RCC 7860 (cell line): Measurements from ENCODE around the gene REC114.
A peak's percentile ranks its signal among the peaks of the same experiment; 100 is the strongest.
"Not testable (repeated sequence)": the region's sequence is repeated elsewhere in the genome, so short reads cannot be mapped to it uniquely, and the experiment has no call there.

Source experiments
- DNase-seq: peaks from one replicate; pipeline ENCODE4 v3.0.0-alpha.2; 2015; ENCODE audit warnings: low spot score
- FAIRE-seq: peaks from 2 replicates; lab custom pipeline; 2012; peaks lifted over from hg19 to GRCh38; lab: Jason Lieb, UNC

The REC114 gene

GRCh38 chr15:73522011-73522410, 79.0 kb downstream of the REC114 start:
- no peak for FAIRE-seq
- DNase-seq, result no peak

- DNase-seq (no peak), FAIRE-seq (no peak)
These were observed 82.0 kb downstream of the REC114 start for GRCh38 chr15:73524919-73525318.

GRCh38 chr15:73527598-73527997, 84.6 kb downstream of the REC114 start:
- DNase-seq (no peak), FAIRE-seq (no peak)

DNA sequence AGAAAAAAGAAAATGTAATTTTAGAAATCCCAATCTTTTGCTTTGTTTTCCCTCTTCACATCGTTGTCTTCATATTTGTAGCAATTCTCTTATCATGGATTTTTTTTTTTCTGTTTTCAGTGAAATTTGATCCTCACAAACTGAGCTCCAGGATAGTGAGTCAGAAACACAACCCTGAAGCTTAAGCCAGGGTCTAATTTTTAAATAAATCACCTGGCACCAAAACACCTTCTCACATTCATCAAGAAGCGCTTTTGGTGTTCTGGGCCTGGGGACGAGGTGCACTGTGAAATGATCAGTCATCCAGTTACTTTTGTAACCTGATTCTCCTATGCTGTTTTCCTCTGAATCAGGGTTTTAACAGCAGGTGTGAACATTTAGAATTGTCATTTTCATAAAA, 87.7 kb downstream of the REC114 start:
- DNase-seq (no peak), FAIRE-seq (no peak)

DNA sequence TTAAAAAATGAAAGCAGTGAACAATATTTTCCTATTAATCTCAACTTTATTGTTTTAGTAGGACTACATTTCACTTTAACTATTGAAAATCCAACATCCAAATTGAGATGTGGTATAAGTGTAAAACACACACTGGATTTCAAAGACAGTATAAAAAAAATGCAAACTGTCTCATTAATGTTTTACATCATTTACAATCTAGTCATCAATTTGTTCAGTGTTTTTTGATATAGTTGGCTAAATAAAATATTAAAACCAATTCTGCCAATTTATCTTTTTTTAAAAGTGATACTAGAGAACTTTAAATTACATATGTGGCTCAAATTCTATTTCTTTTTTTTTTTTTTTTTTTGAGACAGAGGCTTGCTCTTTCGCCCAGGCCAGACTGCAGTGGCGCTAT, 95.2 kb downstream of the REC114 start:
- DNase-seq (no peak), FAIRE-seq (no peak)

DNA sequence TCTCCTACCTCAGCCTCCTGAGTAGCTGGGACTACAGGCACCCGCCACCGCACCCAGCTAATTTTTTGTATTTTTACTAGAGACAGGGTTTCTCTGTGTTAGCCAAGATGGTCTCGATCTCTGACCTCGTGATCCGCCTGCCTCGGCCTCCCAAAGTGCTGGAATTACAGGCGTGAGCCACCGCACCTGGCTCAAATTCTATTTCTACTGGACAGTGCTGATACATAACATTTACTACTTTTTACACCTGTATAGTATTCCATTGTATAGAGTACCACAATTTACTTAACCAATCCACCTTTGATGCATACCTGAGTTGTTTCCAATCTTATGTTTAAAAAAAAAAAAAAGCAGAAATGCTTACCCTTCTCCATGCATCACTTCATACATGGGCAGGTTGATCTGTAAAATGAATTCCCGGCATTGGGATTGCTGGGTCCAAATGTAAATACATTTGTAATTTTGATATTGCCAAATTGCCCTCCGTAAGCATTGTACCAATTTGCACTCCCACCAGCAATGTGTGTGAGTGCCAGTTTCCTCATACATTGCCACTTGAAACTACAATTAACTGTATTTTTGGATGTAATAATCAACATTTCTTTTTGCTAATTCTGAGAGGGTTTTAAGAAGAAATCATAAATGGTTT, 95.7 kb downstream of the REC114 start:
- FAIRE-seq, result no peak
- no peak for DNase-seq

- DNase-seq, result no peak
- FAIRE-seq, result no peak
These were observed 96.5 kb downstream of the REC114 start for GRCh38 chr15:73539212-73540128.

GRCh38 chr15:73540161-73540560, 97.2 kb downstream of the REC114 start:
- FAIRE-seq (no peak), DNase-seq (no peak)

DNA sequence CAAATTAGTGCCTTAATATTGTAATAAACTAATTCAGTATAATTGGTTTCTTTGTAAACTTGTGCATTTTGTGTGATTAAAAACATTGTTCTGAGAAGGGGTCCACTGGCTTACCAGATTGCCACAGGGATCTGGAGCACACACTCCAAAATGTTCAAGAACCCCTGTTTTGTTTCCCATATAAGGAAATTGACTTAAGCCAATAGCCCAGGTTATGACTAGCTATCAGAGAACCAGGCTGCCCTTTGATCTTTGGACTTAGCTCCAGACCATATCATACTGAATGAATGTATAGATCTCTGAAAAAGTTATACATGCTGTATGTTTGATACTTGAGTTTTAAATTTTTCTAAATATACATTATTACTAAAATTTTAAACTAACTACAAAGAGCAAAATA, 98.5 kb downstream of the REC114 start:
- FAIRE-seq (no peak), DNase-seq (no peak)

GRCh38 chr15:73548925-73549324, 106.0 kb downstream of the REC114 start:
- FAIRE-seq, result not testable (repeated sequence)

DNA sequence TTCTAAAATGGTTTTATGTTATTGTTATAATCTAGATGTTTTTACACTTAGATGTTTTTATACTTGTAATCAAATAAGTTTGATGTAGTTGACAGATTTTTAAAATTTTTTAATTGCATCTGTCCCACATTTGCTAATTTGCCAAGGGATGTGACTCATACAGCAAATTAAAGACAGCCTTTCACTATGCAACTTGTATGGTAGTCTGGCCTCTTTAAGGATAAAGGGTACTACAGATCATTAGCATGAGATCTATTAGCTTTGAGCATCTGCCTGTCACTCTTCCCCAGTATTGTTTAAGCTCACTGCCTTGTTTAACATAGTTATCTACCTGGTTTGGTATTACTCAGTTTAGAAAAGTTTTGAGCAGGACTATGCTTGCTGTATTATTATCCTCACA, 107.2 kb downstream of the REC114 start:
- FAIRE-seq (no peak), DNase-seq (no peak)

More at GRCh38 chr15:73548925-73549324, 106.0 kb downstream of the REC114 start:
- not testable (repeated sequence) for DNase-seq

- DNase-seq (no peak), FAIRE-seq (no peak)
These were observed 112.1 kb downstream of the REC114 start for GRCh38 chr15:73555080-73555479.

GRCh38 chr15:73558529-73558928, 115.6 kb downstream of the REC114 start:
- DNase-seq (no peak), FAIRE-seq (no peak)

GRCh38 chr15:73560501-73561117, 117.6 kb downstream of the REC114 start:
- DNase-seq (peak; percentile 26), FAIRE-seq (peak; percentile 69)

DNA sequence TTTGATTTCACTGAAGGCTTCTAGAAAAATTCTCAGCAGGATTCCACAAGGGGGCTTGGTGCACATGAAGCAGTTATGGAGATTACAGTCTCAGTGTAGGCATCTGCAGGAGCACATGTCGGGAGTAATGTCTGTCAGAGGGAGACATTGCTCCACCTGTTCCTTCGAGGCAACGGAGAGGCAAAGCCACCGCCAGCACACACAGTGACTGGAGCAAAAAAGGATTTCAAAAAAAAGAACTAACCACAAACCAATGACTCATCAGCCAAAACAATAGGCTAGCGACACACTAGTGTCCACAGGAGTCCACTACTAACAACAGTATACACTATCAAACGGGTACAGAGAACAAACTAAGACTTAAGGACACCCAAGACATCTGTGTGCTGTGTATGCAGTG, 121.3 kb downstream of the REC114 start:
- DNase-seq, result peak; percentile 58
- FAIRE-seq, result peak; percentile 52

DNA sequence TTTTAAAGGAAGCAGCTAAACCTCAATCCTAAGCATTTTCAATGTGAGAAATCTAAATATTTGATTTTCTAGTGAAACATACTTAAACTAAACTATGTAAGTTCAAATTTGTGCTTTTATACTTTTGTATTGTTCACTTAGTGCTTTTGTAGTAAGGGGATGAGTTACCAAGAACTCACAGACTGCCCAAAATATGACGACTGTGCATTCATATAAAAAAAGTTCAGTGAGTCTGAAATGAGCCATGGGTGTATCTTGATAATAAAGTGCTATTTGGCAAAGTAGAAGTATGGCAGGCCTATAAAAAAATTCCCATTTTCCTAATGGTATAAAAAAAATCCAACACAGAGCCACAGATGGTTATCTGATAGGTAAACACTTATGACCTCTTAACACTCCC, 124.1 kb downstream of the REC114 start:
- FAIRE-seq (no peak), DNase-seq (no peak)

GRCh38 chr15:73568564-73569280, 125.8 kb downstream of the REC114 start:
- FAIRE-seq, result no peak

DNA sequence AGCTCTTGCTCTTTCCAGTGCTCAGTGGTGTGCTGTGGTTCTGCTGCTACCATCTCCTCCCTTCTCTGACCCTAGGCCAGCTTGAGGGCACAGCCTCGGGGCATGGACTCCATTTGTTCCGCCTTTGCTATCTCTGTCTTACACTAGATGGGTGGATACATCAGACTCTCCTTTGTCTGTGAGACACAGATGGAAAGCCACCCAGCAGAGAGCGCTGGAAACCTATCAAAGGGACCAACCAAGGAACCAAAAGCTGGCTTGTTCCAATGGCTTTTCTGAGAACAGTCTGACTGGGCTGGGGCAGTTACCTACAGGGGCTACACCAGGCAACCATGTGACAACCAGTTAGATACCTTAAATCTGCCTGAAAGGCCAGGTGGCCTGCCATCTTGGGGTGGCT, 126.4 kb downstream of the REC114 start:
- no peak for DNase-seq
- FAIRE-seq, result no peak

More at GRCh38 chr15:73568564-73569280, 125.8 kb downstream of the REC114 start:
- DNase-seq, result no peak

- no peak for FAIRE-seq
- DNase-seq, result no peak
These were observed 127.5 kb downstream of the REC114 start for GRCh38 chr15:73570355-73571032.

GRCh38 chr15:73571346-73571745, 128.4 kb downstream of the REC114 start:
- no peak for FAIRE-seq
- no peak for DNase-seq
